ENCODE results near the gene PDE11A.

GRCh38 chr2:177616731-177617130, 455.8 kb downstream of the PDE11A start:
- TF ChIP-seq, protein P1, sequence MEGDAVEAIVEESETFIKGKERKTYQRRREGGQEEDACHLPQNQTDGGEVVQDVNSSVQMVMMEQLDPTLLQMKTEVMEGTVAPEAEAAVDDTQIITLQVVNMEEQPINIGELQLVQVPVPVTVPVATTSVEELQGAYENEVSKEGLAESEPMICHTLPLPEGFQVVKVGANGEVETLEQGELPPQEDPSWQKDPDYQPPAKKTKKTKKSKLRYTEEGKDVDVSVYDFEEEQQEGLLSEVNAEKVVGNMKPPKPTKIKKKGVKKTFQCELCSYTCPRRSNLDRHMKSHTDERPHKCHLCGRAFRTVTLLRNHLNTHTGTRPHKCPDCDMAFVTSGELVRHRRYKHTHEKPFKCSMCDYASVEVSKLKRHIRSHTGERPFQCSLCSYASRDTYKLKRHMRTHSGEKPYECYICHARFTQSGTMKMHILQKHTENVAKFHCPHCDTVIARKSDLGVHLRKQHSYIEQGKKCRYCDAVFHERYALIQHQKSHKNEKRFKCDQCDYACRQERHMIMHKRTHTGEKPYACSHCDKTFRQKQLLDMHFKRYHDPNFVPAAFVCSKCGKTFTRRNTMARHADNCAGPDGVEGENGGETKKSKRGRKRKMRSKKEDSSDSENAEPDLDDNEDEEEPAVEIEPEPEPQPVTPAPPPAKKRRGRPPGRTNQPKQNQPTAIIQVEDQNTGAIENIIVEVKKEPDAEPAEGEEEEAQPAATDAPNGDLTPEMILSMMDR (IDR thresholded peaks at IDR 0.05): no peak
- no peak for TF ChIP-seq POLR2A (IDR thresholded peaks at IDR 0.05; ENCODE audit: low read depth)
- TF ChIP-seq POLR2AphosphoS5 (IDR thresholded peaks at IDR 0.05): no peak
- TF ChIP-seq EP300 (IDR thresholded peaks at IDR 0.05): no peak
